ENCODE data around the gene INHBA.

DNA sequence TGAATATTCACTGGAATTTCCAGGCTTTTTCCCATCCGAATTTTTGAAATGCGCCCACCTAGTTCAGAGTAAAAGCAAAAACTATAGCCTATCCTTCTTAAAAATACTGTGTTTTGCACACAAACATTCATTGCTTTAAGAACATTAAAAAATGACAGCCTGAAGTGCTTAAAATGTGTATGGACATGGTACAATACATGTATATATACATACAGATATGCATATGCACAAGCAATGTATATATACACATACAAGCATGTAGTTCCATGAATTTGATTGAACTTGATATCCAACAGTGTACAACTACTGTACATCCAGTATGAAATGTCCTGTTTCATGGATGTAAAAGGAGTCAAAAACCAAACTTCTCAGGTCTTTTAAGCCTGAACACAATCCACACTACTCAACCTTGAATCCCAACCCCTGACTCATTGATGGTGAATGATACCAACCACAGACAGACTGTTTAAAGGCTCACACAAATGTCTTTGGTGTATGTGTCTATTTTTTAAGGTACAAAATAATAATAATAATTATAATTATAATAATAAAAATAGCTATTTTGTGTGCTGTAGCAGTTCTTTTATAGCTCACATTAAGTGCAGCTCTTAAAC lies 14.8 kb downstream of the INHBA start:
- TF ChIP-seq CTCF (conservative IDR thresholded peaks at IDR 0.05 in 1 of 2, IDR thresholded peaks at IDR 0.05 in 1 of 2; ENCODE audit: low read depth in 1 of 2, low read length in 2 of 2) = no peak
- TF ChIP-seq EZH2 (IDR thresholded peaks at IDR 0.05; ENCODE audit: low read length, missing control alignments) = no peak
